GM23338 (cell line): Measurements from ENCODE around the gene FAM20C. TPM values are rescaled to one million over a fixed set of nuclear protein-coding genes. Genes with fewer than 3 reads are reported as not detected.

Source experiments
- ATAC-seq: fragments of 200-7000 bp; cut with Tn5 transposase; 3 replicates; pipeline ENCODE4 v1.9.1; 2020
- DNase-seq: peaks from one replicate; pipeline ENCODE4 v3.0.0-alpha.2; 2015; ENCODE audit warnings: low spot score
- H2AFZ ChIP-seq: fragments of 200-600 bp; sonication (generic); 2 replicates; pipeline ENCODE4 v1.8.0; 2016; ENCODE audit warnings: antibody characterized with exemption, mild to moderate bottlenecking, moderate library complexity
- H3F3A ChIP-seq: fragments of 200-600 bp; sonication (generic); replicated peaks from 2 replicates; pipeline ENCODE4 v1.8.0; 2017; ENCODE audit warnings: antibody characterized with exemption, mixed run types, low read depth
- H3K27ac ChIP-seq: fragments of 200-600 bp; sonication (generic); 2 replicates; pipeline ENCODE4 v1.6.1; 2016; ENCODE audit warnings: low read depth
- H3K27me3 ChIP-seq: fragments of 200-600 bp; sonication (generic); 2 replicates; pipeline ENCODE4 v1.8.0; 2016; ENCODE audit warnings: mild to moderate bottlenecking, mixed run types, moderate library complexity; ENCODE audit not compliant: insufficient read depth
- H3K36me3 ChIP-seq: fragments of 200-600 bp; sonication (generic); 2 replicates; pipeline ENCODE4 v1.8.0; 2016; ENCODE audit warnings: mild to moderate bottlenecking; ENCODE audit not compliant: insufficient read depth
- H3K4me1 ChIP-seq: fragments of 200-600 bp; sonication (generic); 2 replicates; pipeline ENCODE4 v1.8.0; 2016; ENCODE audit warnings: mild to moderate bottlenecking, moderate library complexity; ENCODE audit not compliant: insufficient read depth
- H3K4me2 ChIP-seq: fragments of 200-600 bp; sonication (generic); 2 replicates; pipeline ENCODE4 v1.7.1; 2017; ENCODE audit warnings: mixed run types
- H3K4me3 ChIP-seq: fragments of 200-600 bp; sonication (generic); 2 replicates; pipeline ENCODE4 v1.6.1; 2016; ENCODE audit warnings: mixed run types
- H3K79me2 ChIP-seq: fragments of 200-600 bp; sonication (generic); replicated peaks from 2 replicates; pipeline ENCODE4 v1.8.0; 2017; ENCODE audit warnings: mild to moderate bottlenecking; ENCODE audit not compliant: insufficient read depth
- H3K9me2 ChIP-seq: fragments of 200-600 bp; sonication (generic); 2 replicates; pipeline ENCODE4 v1.8.0; 2017; ENCODE audit not compliant: insufficient read depth
- H4K20me1 ChIP-seq: fragments of 200-600 bp; sonication (generic); replicated peaks from 2 replicates; pipeline ENCODE4 v1.8.0; 2017; ENCODE audit warnings: mild to moderate bottlenecking; ENCODE audit not compliant: insufficient read depth
- H3K27ac Mint-ChIP-seq: 2 replicates; pipeline ENCODE4 v1.8.0; 2020; ENCODE audit warnings: inconsistent platforms, mild to moderate bottlenecking, moderate library complexity, mixed read lengths
- H3K27me3 Mint-ChIP-seq: 3 replicates; pipeline ENCODE4 v1.8.0; 2022; ENCODE audit warnings: low read depth, mild to moderate bottlenecking, moderate library complexity, mixed read lengths, inconsistent platforms; ENCODE audit not compliant: insufficient read depth, poor library complexity
- H3K36me3 Mint-ChIP-seq: 3 replicates; pipeline ENCODE4 v1.8.0; 2021; ENCODE audit warnings: low read depth, mild to moderate bottlenecking, inconsistent platforms, moderate library complexity, mixed read lengths
- H3K4me1 Mint-ChIP-seq: 3 replicates; pipeline ENCODE4 v1.8.0; 2020; ENCODE audit warnings: mild to moderate bottlenecking, inconsistent platforms, mixed read lengths
- H3K4me3 Mint-ChIP-seq: 3 replicates; pipeline ENCODE4 v1.8.0; 2021; ENCODE audit warnings: moderate library complexity, mild to moderate bottlenecking, inconsistent platforms, mixed read lengths
- H3K9me3 Mint-ChIP-seq: 3 replicates; pipeline ENCODE4 v1.8.0; 2020; ENCODE audit warnings: moderate library complexity, mild to moderate bottlenecking, inconsistent platforms, mixed read lengths
- CREB1 ChIP-seq: fragments of 250-450 bp; sonication (Bioruptor Pico); IDR thresholded peaks from 2 replicates; pipeline ENCODE4 v1.5.0; 2020; ENCODE audit warnings: low read depth, mild to moderate bottlenecking, moderate library complexity
- CTCF ChIP-seq, 2 experiments: fragments of 200-600 bp in 1 of 2; sonication (generic) in 1 of 2; conservative IDR thresholded peaks; 2 replicates each; pipeline versions ENCODE4 v1.5.1 to v1.6.1; 2016 to 2017; ENCODE audit warnings: antibody characterized with exemption in 2 of 2, low read depth in 2 of 2, mild to moderate bottlenecking in 2 of 2, moderate library complexity in 1 of 2
- EZH2 ChIP-seq: fragments of 200-600 bp; sonication (generic); IDR thresholded peaks from one replicate; pipeline ENCODE4 v1.8.0; 2017; ENCODE audit warnings: antibody characterized with exemption, mild to moderate bottlenecking, low read depth; ENCODE audit not compliant: unreplicated experiment
- EZH2phosphoT487 ChIP-seq: fragments of 200-600 bp; sonication (generic); IDR thresholded peaks from one replicate; pipeline ENCODE4 v1.8.1; 2018; ENCODE audit warnings: antibody characterized with exemption; ENCODE audit not compliant: unreplicated experiment
- JUNB ChIP-seq: IDR thresholded peaks from one replicate; pipeline ENCODE4 v1.6.1; 2016; ENCODE audit warnings: antibody characterized with exemption; ENCODE audit not compliant: unreplicated experiment
- NANOG ChIP-seq: IDR thresholded peaks from 2 replicates; pipeline ENCODE4 v1.6.1; 2016; ENCODE audit warnings: antibody characterized with exemption, borderline replicate concordance
- POLR2AphosphoS5 ChIP-seq: IDR thresholded peaks from 2 replicates; pipeline ENCODE4 v1.6.1; 2016; ENCODE audit warnings: antibody characterized with exemption, low read depth
- STAT1 ChIP-seq: IDR thresholded peaks from one replicate; pipeline ENCODE4 v1.6.1; 2016; ENCODE audit warnings: antibody characterized with exemption; ENCODE audit not compliant: unreplicated experiment
- ZNF114 ChIP-seq: fragments of 250-450 bp; sonication (Bioruptor Pico); IDR thresholded peaks from 2 replicates; pipeline ENCODE4 v1.5.0; 2020; ENCODE audit warnings: mild to moderate bottlenecking, moderate library complexity
- ZNF331 ChIP-seq: fragments of 250-450 bp; sonication (Bioruptor Pico); IDR thresholded peaks from 2 replicates; pipeline ENCODE4 v1.5.0; 2020; ENCODE audit warnings: low read depth, mild to moderate bottlenecking, moderate library complexity
- ZNF462 ChIP-seq: fragments of 250-450 bp; sonication (Bioruptor Pico); IDR thresholded peaks from 2 replicates; pipeline ENCODE4 v1.5.0; 2020; ENCODE audit warnings: mild to moderate bottlenecking, moderate library complexity
- polyA plus RNA-seq: library from polyadenylated mRNA; unstranded; fragments of >200 nt; fragmentation: Nextera tagmentation; extraction: Ambion mirVana; gene quantifications from 2 replicates; pipeline ENCODE4 v1.2.1, GENCODE V29; 2016
- total RNA-seq: library from RNA; depleted of rRNA; stranded (reverse); fragments of >200 nt; shearing (Covaris generic); gene quantifications from 2 replicates; pipeline ENCODE4 v1.2.3, GENCODE V29; 2014
- TF ChIP-seq, protein P1 (sequence below): IDR thresholded peaks from 2 replicates; pipeline ENCODE4 v1.6.1; 2016; ENCODE audit warnings: antibody characterized with exemption
- TF ChIP-seq, protein P2 (sequence below): IDR thresholded peaks from one replicate; pipeline ENCODE4 v1.6.1; 2018; ENCODE audit warnings: antibody characterized with exemption; ENCODE audit not compliant: unreplicated experiment

FAM20C gene
- total and polyA plus RNA-seq, 2 experiments from 2014 or later = 7.6 to 24.8 TPM

DNA sequence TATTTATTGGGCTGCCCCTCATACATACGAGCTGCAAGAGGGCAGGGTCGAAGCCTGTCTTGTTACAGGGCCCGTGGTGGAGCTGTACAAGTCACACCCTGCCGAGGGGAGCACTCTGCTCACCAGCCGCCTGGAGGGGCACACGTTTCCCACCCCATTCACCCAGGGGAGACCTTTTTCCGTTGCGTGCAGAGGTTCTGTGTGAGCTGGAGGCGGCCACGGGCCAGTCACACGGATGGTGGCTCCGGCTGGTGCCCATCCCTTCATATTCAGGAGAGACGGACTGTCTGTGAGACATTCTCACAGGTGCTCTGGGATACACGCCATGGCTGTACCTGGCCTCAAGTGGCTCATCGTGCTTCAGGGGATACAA is 47.9 kb upstream of the FAM20C start:
- Histone ChIP-seq H3K27me3 (no peaks in the 10 kb centered on the region), H3K79me2 (0 out of 2 replicates have a peak, but pooled peaks cover 9% of the 10 kb centered on the region), H4K20me1 (no peaks in the 10 kb centered on the region), H2AFZ (no peak overlapping the region), H3K4me2 (no peak overlapping the region), H3K36me3 (no peaks in the 10 kb centered on the region), H3K4me3 (no peak overlapping the region), H3F3A (no peaks in the 10 kb centered on the region), H3K4me1 (0 out of 2 replicates have a peak, but pooled peaks cover 1% of the 10 kb centered on the region), H3K27ac (no peak overlapping the region), H3K9me2 (peaks cover 13% of the 10 kb centered on the region)
- peaks cover 9% of the 10 kb centered on the region for H3K27me3 Mint-ChIP-seq
- DNase-seq (no peak), ATAC-seq (no peak)
- H3K36me3 Mint-ChIP-seq = peaks cover 27% of the 10 kb centered on the region
- no peak overlapping the region for H3K4me3 Mint-ChIP-seq
- H3K4me1 Mint-ChIP-seq = peaks cover 8% of the 10 kb centered on the region
- peaks cover 4% of the 10 kb centered on the region; the same call in 2 of the 3 replicates for H3K9me3 Mint-ChIP-seq
- no peak overlapping the region for H3K27ac Mint-ChIP-seq
- TF ChIP-seq EZH2phosphoT487 = no peak
- TF ChIP-seq ZNF462 = no peak
- TF ChIP-seq, protein P1, sequence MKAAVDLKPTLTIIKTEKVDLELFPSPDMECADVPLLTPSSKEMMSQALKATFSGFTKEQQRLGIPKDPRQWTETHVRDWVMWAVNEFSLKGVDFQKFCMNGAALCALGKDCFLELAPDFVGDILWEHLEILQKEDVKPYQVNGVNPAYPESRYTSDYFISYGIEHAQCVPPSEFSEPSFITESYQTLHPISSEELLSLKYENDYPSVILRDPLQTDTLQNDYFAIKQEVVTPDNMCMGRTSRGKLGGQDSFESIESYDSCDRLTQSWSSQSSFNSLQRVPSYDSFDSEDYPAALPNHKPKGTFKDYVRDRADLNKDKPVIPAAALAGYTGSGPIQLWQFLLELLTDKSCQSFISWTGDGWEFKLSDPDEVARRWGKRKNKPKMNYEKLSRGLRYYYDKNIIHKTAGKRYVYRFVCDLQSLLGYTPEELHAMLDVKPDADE = no peak
- TF ChIP-seq NANOG = no peak
- no peak for TF ChIP-seq ZNF114 (CRISPR knock-in tag)
- TF ChIP-seq EZH2 = no peak
- no peak for TF ChIP-seq CTCF (conservative IDR thresholded peaks at IDR 0.05; ENCODE audit: low read depth in 2 of 2)
- no peak for TF ChIP-seq JUNB
- TF ChIP-seq STAT1 = no peak
- TF ChIP-seq POLR2AphosphoS5 = no peak
- no peak for TF ChIP-seq ZNF331 (CRISPR knock-in tag)
- no peak for TF ChIP-seq CREB1 (CRISPR knock-in tag)
- TF ChIP-seq, protein P2, sequence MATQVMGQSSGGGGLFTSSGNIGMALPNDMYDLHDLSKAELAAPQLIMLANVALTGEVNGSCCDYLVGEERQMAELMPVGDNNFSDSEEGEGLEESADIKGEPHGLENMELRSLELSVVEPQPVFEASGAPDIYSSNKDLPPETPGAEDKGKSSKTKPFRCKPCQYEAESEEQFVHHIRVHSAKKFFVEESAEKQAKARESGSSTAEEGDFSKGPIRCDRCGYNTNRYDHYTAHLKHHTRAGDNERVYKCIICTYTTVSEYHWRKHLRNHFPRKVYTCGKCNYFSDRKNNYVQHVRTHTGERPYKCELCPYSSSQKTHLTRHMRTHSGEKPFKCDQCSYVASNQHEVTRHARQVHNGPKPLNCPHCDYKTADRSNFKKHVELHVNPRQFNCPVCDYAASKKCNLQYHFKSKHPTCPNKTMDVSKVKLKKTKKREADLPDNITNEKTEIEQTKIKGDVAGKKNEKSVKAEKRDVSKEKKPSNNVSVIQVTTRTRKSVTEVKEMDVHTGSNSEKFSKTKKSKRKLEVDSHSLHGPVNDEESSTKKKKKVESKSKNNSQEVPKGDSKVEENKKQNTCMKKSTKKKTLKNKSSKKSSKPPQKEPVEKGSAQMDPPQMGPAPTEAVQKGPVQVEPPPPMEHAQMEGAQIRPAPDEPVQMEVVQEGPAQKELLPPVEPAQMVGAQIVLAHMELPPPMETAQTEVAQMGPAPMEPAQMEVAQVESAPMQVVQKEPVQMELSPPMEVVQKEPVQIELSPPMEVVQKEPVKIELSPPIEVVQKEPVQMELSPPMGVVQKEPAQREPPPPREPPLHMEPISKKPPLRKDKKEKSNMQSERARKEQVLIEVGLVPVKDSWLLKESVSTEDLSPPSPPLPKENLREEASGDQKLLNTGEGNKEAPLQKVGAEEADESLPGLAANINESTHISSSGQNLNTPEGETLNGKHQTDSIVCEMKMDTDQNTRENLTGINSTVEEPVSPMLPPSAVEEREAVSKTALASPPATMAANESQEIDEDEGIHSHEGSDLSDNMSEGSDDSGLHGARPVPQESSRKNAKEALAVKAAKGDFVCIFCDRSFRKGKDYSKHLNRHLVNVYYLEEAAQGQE = no peak
